PC-9 (cell line): Measurements from ENCODE around the gene CD163L1. TPM values are rescaled to one million over a fixed set of nuclear protein-coding genes. Genes with fewer than 3 reads are reported as not detected.

Experiments used
- BruUV-seq: library from RNA; stranded (reverse); fragments of 400-500 nt; replicated peaks from 2 replicates; lab custom pipeline; 2021; lab: Mats Ljungman, UMichigan
- CTCF ChIA-PET: fragments of 300-600 bp; sonication (Branson Sonifier 250); formaldehyde crosslinking; loops from one replicate; lab custom pipeline; 2022; ENCODE audit warnings: antibody characterized with exemption; lab: Charles Lee
- POLR2A ChIA-PET: fragments of 300-600 bp; sonication (Branson Sonifier 250); formaldehyde crosslinking; loops from one replicate; lab custom pipeline; 2022; ENCODE audit warnings: antibody characterized with exemption; ENCODE audit not compliant: unreplicated experiment; lab: Charles Lee
- DNase-seq, 2 experiments: peaks; one replicate each; pipeline versions ENCODE4 v3.0.0 to v3.0.0-alpha.2; 2015 to 2022; ENCODE audit warnings: mixed read lengths in 1 of 2
- H2AFZ ChIP-seq: fragments of 200-600 bp; sonication (generic); 2 replicates; pipeline ENCODE4 v1.8.1; 2017; ENCODE audit warnings: antibody characterized with exemption
- H3F3A ChIP-seq: fragments of 200-600 bp; sonication (generic); 2 replicates; pipeline ENCODE4 v1.8.1; 2017; ENCODE audit warnings: antibody characterized with exemption, mild to moderate bottlenecking, low read depth; ENCODE audit not compliant: insufficient read depth
- H3K27ac ChIP-seq: fragments of 200-600 bp; sonication (generic); 2 replicates; pipeline ENCODE4 v1.6.1; 2016; ENCODE audit warnings: mixed run types
- H3K27me3 ChIP-seq: fragments of 200-600 bp; sonication (generic); 2 replicates; pipeline ENCODE4 v1.6.1; 2016; ENCODE audit warnings: low read depth, mixed run types; ENCODE audit not compliant: insufficient read depth
- H3K36me3 ChIP-seq: fragments of 200-600 bp; sonication (generic); 2 replicates; pipeline ENCODE4 v1.6.1; 2016; ENCODE audit warnings: low read depth, mixed run types
- H3K4me1 ChIP-seq: fragments of 200-600 bp; sonication (generic); replicated peaks from 2 replicates; pipeline ENCODE4 v1.6.1; 2016; ENCODE audit warnings: mixed run types; ENCODE audit not compliant: insufficient read depth
- H3K4me2 ChIP-seq: fragments of 200-600 bp; sonication (generic); 2 replicates; pipeline ENCODE4 v1.6.1; 2017; ENCODE audit warnings: mixed run types
- H3K4me3 ChIP-seq: fragments of 200-600 bp; sonication (generic); 2 replicates; pipeline ENCODE4 v1.6.1; 2016; ENCODE audit warnings: mixed run types
- H3K79me2 ChIP-seq: fragments of 200-600 bp; sonication (generic); 2 replicates; pipeline ENCODE4 v1.6.1; 2017; ENCODE audit warnings: low read depth, mixed run types
- H3K9me2 ChIP-seq: fragments of 200-600 bp; sonication (generic); 2 replicates; pipeline ENCODE4 v1.8.1; 2017; ENCODE audit warnings: mild to moderate bottlenecking; ENCODE audit not compliant: insufficient read depth
- H3K9me3 ChIP-seq: fragments of 200-600 bp; sonication (generic); 2 replicates; pipeline ENCODE4 v1.8.1; 2016; ENCODE audit warnings: low read depth; ENCODE audit not compliant: insufficient read depth
- H4K20me1 ChIP-seq: fragments of 200-600 bp; sonication (generic); 2 replicates; pipeline ENCODE4 v1.8.1; 2017; ENCODE audit not compliant: insufficient read depth
- CTCF ChIP-seq: fragments of 200-600 bp; sonication (generic); conservative IDR thresholded peaks from 2 replicates; pipeline ENCODE4 v1.6.1; 2017; ENCODE audit warnings: mixed run types, antibody characterized with exemption, mild to moderate bottlenecking, moderate library complexity
- EZH2 ChIP-seq: fragments of 200-600 bp; sonication (generic); IDR thresholded peaks from 2 replicates; pipeline ENCODE4 v1.8.0; 2017; ENCODE audit warnings: antibody characterized with exemption, low read depth
- intact Hi-C: fragments of 100-400 bp; cut with micrococcal nuclease; formaldehyde crosslinking; loops from one replicate; pipeline ENCODE4 v1.10.0; 2022; ENCODE audit not compliant: unreplicated experiment
- total RNA-seq: library from RNA; stranded (reverse); gene quantifications from 2 replicates; pipeline ENCODE4 v1.2.3, GENCODE V29; 2021

CD163L1 gene
- total RNA-seq, 1 experiment from 2014 or later: 69.3 TPM

GRCh38 chr12:7485095-7485494 is 41.1 kb upstream of the CD163L1 start:
- intact Hi-C loops: no loop called here
- H2AFZ ChIP-seq: no peak overlapping the region
- no peaks in the 10 kb centered on the region for H3K4me1 ChIP-seq
- no peaks in the 10 kb centered on the region for H4K20me1 ChIP-seq
- H3K36me3 ChIP-seq: no peaks in the 10 kb centered on the region
- no peaks in the 10 kb centered on the region for H3K9me2 ChIP-seq
- H3K27me3 ChIP-seq: no peaks in the 10 kb centered on the region
- ChIA-PET POLR2A (interaction anchor here (0.5 kb wide), 1 partner anchor 888 kb away, joined by 5 read pairs; no protein-coding TSS in a partner anchor), CTCF (no interaction called here)
- no peak overlapping the region for H3K27ac ChIP-seq
- H3K4me3 ChIP-seq: no peak overlapping the region
- TF ChIP-seq CTCF (no peak), EZH2 (no peak)
- DNase-seq: no peak
- H3F3A ChIP-seq: no peaks in the 10 kb centered on the region
- no peaks in the 10 kb centered on the region for H3K9me3 ChIP-seq
- H3K79me2 ChIP-seq: no peaks in the 10 kb centered on the region
- no peak overlapping the region for H3K4me2 ChIP-seq
- BruUV-seq: no TSS peak

GRCh38 chr12:7483343-7483742 is 39.4 kb upstream of the CD163L1 start:
- Histone ChIP-seq H3K9me3 (no peaks in the 10 kb centered on the region), H3K79me2 (no peaks in the 10 kb centered on the region), H3K4me1 (no peaks in the 10 kb centered on the region), H3K4me3 (no peak overlapping the region), H2AFZ (no peak overlapping the region), H3K36me3 (no peaks in the 10 kb centered on the region), H4K20me1 (no peaks in the 10 kb centered on the region), H3K9me2 (no peaks in the 10 kb centered on the region), H3F3A (no peaks in the 10 kb centered on the region), H3K27ac (no peak overlapping the region), H3K27me3 (no peaks in the 10 kb centered on the region), H3K4me2 (no peak overlapping the region)
- no TSS peak for BruUV-seq
- DNase-seq: no peak
- ChIA-PET CTCF (no interaction called here), POLR2A (no interaction called here)
- intact Hi-C loops: no loop called here
- TF ChIP-seq CTCF (no peak), EZH2 (no peak)

GRCh38 chr12:7479771-7480170 is 35.8 kb upstream of the CD163L1 start:
- Histone ChIP-seq H4K20me1 (no peaks in the 10 kb centered on the region), H3K9me3 (no peaks in the 10 kb centered on the region), H3K4me3 (no peak overlapping the region), H2AFZ (no peak overlapping the region), H3K4me1 (no peaks in the 10 kb centered on the region), H3F3A (no peaks in the 10 kb centered on the region), H3K4me2 (no peak overlapping the region), H3K9me2 (no peaks in the 10 kb centered on the region), H3K27me3 (no peaks in the 10 kb centered on the region), H3K36me3 (no peaks in the 10 kb centered on the region), H3K79me2 (no peaks in the 10 kb centered on the region), H3K27ac (no peak overlapping the region)
- ChIA-PET CTCF (no interaction called here), POLR2A (interaction anchor here (0.7 kb wide), 1 partner anchor 93 kb away, joined by 3 read pairs; no protein-coding TSS in a partner anchor)
- no peak for DNase-seq
- no TSS peak for BruUV-seq
- intact Hi-C loops: no loop called here
- no peak for TF ChIP-seq CTCF
- no peak for TF ChIP-seq EZH2
